Urothelium cell line (cell line): ENCODE results near the gene CALCB.

Experiments
- DNase-seq: peaks from one replicate; pipeline ENCODE4 v3.0.0; 2011; ENCODE audit warnings: low spot score, mixed read lengths
- FAIRE-seq: peaks from 2 replicates; lab custom pipeline; 2011; peaks lifted over from hg19 to GRCh38; lab: Jason Lieb, UNC

CALCB gene

DNA sequence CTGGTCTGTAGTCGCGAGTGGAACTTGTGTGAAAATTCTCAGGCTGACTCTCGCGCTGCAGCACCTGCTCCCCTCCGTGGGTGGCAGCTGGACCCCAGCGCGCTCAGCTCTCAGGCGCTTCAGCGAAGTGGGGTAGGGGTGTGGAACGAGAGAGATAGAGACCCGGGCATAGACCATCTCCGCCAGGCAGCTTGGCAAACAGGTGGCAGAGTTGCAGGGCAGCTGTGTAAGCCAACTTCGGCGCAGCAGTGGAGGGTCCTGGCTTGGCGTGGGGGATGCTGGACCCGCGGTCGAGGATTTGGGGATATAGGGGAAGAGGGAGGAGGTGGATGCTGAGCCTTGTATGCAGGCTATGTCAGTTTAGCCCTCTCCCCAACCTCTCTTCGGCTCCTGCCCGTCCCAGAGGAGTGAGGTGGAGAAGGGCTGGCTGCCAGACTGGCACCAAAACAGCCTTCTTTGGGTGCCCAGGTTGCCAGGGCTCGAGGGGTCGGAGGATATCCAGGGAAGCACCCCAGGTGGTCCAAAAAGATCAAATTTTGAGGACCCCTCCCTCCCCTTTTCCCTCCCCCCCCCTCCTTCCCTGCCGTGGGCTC is 746 bp upstream of the CALCB start:
- no peak for DNase-seq
- no peak for FAIRE-seq

DNA sequence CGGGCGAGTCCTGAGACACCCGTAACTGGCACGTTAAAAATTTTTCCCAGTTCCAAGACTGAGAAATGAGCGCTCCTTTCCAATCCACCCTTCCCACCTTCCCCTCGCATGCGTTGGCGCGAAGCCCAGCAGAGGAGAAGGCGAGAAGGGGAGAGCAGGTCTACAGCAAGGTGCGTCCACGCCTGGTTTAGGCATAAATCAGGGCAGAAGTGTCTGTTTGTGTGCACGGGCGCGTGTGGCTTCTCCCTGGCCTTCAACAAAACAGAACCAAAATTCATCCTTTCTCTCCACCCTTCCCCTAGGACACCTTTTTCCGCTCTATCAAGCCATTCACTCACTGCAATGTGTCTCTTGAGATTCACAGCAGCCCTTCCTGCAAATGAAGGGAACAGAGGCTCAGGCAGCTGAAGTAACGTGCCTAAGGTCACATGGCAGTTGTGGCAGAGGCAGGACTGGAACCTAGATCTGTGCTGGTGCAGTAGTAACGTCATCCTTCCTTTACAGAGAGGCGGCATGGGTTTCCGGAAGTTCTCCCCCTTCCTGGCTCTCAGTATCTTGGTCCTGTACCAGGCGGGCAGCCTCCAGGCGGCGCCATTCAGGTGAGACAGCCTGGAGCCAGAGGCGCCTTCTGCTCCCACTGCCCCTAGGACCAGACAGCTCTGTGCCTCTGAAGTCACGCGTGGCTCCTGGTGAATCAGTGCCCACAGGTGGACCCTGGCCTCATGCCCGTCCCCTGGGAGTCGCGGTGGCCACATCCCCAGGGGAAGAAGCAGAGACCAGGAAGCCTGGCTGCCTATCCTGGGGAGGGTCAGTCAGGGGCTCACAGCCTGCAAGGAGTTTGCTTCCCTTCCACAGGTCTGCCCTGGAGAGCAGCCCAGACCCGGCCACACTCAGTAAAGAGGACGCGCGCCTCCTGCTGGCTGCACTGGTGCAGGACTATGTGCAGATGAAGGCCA is 1.1 kb downstream of the CALCB start:
- peak; percentile 86 for FAIRE-seq

DNA sequence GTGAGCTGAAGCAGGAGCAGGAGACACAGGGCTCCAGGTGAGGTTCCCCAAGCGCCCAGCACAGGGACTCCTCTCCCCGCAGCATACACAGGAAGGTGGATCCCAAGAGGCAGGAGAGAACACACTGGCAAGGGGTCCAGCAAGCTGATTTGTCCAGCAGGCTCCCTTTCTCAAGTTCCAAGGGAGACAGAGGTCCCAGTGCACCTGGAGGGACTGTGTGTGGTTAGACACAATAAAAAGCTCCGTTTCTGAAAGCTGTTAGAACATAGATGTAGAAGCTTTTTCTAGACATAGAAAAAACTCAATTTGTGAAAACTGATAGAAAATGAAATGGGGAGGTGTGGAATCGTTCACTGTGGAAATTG is 1.8 kb downstream of the CALCB start:
- no peak for FAIRE-seq
- no peak for DNase-seq

More for the DNA sequence above, 1.1 kb downstream of the CALCB start:
- peak; percentile 67 for DNase-seq

DNA sequence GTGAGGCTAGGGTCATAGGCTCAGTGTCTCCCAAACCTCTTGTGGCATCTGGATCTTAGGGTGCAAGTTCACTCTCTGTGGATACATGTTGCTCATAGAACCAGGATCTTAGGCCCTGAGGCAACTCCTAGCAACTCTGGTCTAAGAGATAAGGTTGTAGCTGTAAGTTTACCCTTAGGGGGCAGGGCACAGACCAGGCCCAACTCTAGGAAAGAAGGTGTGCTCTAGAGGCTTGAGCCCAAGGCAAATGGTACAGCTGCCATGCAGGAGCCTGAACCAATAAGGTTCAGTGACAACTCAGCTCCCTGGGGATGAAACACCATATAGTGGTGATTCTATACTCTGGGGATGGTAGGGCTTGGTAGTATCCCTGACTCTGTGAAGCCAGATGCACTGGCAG is 17.8 kb downstream of the CALCB start:
- DNase-seq: no peak
- no peak for FAIRE-seq

DNA sequence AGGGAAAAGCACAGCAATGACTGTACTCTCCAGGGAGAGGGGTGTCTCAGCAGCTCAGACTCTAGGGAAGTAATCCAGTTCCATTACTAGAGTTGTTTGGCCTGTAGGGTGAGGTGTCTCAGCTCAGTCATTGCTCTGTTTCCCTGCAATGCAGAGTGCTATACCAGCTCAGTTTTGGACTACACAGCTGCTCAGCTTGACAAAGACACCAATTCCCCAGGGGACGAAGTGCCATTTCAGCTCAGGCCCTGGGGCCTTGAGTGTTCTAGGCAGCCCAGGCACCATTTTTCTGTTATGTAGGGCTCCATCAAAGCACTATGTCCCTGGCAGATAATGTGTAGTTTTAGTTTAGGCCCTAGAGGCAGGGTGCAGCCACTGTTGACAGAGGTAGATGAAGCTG is 18.2 kb downstream of the CALCB start:
- DNase-seq (no peak), FAIRE-seq (no peak)

DNA sequence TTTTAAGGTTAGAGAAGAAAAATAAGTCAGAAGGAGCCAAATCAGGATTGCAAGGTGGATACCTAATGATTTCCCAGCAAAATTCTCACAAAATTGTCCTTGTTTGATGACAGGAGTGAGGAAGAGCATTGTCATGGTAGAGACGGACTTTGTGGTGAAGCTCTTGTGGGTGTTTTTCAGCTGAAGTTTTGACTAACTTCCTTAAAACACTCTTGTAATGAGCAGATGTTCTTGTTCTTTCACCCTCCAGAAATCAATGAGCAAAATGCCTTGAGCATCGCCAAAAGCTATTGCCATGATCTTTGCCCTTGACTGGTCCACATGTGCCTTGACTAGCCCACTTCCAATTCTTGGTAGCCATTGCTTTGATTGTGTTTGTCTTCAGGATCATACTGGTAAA is 20.0 kb downstream of the CALCB start:
- no peak for FAIRE-seq

DNA sequence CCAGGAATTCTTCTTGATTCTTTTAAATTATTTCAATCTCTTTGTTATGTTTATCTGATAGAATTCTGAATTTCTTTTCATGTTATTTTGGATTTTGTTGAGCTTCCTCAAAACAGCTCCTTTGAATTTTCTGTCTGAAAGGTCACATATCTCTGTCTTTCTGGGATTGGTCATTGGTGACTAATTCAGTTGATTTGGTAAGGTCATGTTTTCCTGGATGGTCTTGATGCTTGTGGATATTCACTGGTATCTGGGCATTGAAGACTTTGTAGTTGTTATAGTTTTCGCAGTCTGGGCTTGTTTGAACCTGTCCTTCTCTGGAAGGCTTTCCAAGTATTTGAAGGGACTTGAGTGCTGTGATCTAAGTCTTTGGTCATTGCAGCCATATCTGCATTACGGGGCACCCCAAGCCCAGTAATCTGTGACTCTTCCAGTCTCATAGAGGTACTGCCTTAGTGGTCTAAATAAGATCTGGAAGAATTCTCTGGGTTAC is 22.4 kb downstream of the CALCB start:
- DNase-seq (no peak), FAIRE-seq (no peak)

More for the DNA sequence above, 20.0 kb downstream of the CALCB start:
- DNase-seq: no peak

DNA sequence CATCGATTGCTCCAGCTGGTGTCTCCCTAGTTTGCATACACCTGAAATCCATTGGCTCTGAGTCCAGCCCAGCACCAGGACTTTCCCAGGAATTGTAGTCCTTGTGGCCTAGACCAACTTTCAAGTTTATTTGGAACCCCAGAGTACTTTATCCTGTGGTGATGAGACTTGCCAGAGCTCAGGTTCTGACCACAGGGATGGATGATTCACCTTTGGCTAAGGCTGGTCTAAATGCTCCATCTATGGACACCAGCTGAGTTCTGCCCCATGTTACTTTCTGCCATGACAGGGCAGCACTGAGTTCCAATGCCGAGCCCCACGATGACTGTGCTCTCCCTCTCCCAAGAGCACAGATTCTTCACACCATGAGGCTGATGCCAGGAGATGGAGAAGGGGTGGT is 24.0 kb downstream of the CALCB start:
- FAIRE-seq: no peak
- no peak for DNase-seq

DNA sequence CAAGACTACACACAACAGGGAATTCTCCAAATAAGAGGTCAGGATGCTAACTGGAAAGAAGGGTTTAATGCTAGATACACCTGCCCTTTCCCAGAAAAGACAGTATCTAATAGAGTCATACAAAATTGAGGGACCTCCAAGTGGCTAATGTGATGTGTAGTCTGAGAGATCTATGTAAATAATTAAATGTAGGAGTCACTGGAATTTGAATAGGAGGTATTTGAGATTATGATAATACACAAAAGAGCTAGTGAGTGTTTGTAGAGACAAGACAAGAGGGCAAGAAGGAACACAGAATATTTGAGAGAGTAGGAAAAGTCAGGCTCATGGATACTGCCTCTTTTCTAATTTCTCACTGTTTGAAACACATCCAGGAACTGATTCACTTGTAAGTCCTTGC is 25.9 kb downstream of the CALCB start:
- DNase-seq (no peak), FAIRE-seq (no peak)

DNA sequence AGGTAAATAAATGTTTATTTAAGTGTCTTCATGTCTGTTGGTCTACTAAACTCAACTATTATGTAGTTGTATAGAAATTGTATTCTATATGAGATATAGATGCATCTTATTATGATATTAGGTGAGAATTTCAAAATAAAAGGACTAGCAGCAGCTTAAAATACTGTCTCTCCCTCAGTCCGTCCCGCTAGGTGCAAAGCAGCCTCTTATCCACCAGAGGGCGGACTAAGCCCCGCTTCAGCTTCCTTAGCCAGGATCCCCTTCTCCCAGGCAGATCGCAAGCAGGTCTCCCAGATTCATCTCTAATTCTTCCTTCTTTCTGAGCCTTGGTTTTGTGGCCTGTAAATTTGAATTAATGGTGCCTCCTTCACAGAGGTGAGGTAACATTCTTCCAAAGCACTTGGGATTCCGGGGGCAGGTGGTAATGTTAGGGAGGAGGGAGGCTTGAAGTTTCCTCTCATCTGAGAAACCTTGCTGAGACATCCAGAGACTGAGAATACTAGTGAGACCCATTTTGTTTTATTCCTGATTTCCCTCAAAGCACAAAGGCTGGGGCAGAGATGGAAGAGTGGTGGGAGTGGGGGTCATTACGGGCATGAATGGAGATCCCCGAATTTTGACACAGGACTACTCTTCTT is 27.8 kb downstream of the CALCB start:
- DNase-seq: peak; percentile 72
- no peak for FAIRE-seq

DNA sequence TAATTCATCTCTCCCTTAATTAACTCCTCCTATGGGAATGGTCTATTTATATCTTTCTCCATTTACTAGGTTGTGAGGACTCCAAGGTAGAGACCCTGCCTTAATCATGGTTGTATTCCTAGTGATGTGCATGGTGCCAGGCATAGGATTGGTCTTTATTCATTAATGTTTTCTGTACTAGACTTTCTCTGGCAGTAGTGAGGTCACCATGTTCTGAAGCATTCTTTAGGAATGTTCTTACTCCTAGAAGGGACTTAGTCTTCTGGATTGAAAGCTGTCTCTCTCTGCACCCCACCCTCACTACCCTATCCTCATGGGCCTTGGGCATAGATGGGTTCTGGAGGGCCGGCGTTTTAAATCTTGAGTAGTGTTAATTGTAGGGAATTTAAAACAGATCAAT is 30.8 kb downstream of the CALCB start:
- no peak for FAIRE-seq
- no peak for DNase-seq

DNA sequence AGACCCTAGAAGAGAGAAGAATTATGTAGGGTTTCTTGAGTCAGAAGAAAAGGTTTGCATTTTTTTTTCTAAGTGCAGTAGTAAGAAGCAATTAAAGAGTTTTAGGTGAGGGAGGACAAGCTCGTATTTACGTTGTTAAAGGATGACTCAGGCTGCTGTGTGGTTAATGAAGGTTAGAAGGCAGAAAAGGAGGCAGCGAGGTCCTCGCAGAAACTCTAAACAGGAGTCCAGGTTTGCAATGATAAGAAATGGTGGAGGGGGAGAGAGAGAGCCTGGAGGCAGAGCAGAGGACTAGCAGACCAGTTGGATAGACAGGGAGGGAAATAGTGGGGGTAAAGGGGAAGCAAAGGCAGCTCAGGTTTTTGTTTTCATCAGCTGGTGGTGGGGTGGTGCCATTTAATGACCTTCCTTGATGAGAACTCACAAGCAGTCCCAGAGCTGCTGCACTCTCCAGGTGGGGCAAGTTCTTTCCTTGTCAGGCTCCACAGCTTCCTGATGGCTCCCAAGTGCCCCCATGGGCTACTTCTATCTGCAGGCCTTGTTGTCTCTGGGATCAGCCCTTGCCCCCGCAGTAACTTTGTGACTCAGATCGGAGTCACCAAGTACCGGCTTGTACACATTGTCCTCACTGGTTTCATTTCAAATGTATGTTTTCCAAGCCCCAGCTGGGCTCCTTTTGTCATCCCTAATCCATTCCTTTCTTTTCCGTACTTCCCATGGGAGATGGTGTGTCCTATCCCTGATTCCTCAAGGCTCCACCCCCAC is 33.0 kb downstream of the CALCB start:
- DNase-seq (peak; percentile 46), FAIRE-seq (no peak)

DNA sequence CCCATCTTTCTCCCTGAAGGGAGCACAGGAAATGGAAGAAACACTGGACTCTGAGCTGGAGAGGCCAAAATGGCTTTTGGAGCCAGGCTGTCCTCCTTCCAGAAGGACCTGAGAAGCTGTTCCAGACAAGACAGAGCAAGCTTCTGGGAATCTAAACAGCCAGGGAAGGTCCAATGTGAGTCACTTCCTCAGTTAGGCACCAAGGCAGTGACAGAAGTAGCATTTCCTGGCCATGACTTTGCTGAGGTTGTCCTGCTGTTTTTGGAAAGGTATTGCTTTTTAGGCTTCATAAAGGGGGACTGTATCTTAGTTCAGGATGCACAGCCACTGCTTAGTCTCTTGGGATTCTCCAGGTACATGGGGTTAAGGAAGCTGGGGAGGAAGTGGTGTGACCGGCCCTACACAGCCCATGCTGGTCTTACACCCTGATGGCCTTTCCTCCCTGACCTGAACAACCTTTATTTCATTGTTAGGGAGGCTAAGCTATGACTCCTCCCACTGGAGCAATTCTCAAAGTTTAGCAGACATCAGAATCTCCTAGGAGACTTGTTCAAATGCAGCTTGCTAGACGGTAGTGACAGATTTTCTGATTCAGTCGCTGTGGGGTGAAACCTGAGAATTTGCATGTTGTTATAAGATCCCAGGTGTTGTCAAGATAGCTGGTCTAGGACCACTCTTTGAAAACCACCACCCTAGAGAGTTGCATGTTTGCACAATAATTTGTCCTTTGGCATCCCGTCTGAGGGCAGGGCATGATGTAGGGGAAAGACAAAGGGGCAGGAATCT is 34.5 kb downstream of the CALCB start:
- peak; percentile 61 for FAIRE-seq
- DNase-seq: no peak

DNA sequence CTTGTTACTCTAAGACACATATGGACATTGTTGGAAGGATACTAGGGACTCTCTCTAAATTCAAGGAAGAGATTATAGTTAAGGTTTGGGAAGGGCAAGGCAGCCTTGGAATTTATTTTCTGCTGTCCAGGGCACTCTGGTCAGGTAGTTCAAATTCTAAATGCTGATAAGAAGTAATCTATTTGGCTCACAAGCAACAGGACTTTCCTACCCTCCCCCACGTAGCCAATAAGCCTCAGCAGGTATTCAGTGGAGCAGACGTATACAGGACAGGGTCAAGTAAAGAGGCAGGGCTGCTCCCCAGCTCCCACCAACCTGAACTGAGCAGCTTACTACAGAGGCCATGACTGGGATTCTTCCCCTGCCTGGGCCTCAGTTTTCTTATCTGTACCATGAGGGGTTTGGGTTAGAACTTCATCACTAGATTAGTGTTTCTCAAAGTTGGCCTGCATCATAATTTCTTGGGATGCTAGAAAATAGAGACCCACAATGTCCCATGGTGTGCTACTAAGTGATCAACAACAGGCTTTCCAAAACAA is 35.3 kb downstream of the CALCB start:
- no peak for FAIRE-seq
- DNase-seq: no peak

DNA sequence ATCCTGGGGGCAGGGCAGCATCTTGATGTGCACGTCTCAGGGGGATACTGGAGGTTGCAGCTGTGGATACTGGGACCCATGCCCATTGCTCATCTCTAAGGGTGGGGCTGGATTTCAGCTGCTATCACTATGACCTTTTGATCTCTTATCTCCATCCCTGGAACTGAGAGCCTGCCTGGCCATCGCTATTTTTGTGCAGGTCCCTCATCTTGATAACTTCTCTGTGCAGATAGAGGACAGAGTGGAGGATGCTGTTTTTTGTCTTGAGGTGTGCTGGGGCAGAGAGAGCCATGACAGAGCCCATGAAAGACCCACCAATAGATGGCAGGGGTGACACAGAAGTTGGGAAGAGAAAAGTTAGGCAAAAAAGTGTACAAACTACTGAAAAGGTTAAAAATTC is 36.2 kb downstream of the CALCB start:
- FAIRE-seq: no peak
- DNase-seq: no peak

DNA sequence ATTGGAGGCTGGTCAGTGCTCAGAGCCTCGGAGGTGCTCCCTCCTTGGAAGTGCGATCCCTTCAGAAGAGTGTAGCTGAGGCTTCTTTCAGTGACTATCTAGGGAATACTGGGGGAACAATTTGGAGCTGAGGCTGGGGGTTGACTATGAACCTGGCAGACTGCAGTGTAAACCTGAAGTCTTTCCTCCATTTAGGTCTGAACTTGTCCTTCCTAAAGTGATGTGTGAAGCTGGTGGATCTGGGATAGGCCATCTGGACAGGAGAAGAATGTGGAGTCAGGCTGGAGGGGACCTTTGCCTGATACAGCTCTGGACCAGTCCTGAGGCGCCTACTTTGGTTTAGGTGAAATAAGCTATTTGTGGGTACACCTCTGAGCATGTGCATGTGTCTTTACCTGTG is 37.8 kb downstream of the CALCB start:
- DNase-seq: no peak
- FAIRE-seq: no peak

DNA sequence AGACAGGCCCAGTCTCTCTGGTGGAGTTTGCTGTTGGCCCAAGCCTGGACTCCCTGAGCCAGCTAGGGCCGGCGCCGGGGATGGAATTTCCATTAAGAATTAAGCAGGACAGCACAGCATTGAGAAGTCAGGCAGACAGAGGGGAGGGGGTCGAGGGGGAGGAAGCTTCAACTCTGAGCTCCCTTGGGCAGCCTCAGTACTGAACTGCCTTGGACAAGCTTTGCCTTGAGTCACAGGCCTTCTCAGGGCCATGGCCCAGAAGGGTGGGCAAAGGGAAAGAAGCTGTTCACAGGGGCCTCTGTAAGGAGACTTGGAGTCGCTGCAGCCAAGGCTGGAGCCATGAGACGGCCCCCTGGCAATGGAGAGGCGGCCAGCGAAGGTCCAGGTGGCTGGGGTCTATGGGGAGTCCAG is 38.7 kb downstream of the CALCB start:
- DNase-seq: no peak
- FAIRE-seq: no peak

DNA sequence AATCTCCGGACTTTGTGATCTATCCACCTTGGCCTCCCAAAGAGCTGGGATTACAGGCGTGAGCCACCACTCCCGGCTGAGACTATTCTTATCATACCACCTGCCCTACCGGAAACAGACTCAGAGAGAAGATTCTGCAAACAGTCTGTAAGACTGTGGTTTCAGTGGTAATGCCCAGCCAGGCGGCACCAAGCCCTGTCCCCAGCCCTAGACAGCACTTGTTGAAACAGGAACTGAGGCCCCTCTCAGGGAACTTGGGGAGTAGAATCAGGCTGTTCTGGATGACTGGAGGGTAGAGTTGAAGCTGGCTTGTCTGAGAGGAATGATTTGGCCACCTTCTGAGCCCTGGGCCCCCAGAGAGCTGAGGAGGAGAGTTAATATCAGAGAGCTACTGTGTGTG is 40.0 kb downstream of the CALCB start:
- no peak for DNase-seq
- no peak for FAIRE-seq

DNA sequence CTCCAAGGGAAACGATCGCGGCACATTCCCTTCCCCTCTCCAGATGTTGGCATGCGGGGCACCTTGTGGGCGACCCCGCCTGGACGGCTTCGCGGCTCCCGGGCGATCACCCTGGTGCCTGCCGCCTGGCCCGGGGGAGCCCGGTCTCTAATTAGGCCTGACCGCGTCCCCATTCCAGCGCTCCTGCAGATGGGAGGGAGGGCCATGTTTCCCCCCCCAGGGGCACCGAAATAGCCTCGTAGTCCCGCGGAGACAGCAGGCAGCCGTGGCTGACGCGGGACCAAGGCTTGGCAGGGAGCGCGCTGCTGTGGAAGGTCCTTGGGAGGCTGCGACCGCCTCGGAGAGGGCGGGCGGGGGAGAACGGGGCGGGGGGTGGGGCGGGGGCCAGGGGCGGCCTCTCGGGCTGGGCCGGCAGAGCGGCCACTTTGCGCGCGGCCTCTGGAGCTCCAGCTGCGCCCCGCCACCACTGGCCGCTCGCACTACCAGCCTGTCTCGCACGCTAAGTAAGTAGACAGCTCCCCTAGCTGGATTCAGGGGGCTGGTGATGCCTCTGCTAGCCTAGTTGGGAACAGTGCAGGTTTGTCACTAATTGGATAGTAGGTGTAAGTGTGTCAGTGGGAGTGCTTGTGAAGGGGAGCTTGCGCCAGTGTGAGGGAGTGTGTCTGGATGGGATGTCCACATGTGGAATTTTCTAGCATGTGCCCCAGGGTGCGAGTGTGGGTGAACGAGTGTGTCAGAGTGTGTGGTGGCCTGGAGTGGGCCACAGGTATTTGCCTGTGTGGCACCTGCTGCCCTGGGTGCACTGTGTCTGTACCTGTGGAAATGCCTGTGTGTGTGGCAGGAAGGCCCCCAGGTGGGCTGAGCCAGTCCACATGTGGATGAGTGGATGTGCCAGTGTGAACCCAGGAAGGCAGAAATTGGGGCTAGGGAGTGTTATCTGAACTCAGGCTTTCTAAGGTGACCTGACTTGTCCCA is 41.4 kb downstream of the CALCB start, which contains the start of gene INSC:
TSS of gene INSC (plus strand) at position 423 of the 975 bp plus-strand sequence. CDS start 34,252 bp downstream, outside the sequence.
- peak; percentile 27 for FAIRE-seq
- no peak for DNase-seq
